Esophagus muscularis mucosa (tissue), 4 donors: ENCODE results near the gene HYDIN. TPM values are rescaled to one million over a fixed set of nuclear protein-coding genes. Genes with fewer than 3 reads are reported as not detected.

Experiments
- DNase-seq: peaks from one replicate; pipeline ENCODE4 v3.0.0-alpha.2; 2017; ENCODE audit errors: extremely low spot score
- H3K27ac ChIP-seq, 4 donors: fragments of 200-600 bp; sonication (generic); replicated peaks in 1 of 4; 1 replicate in 3 of 4; 2 replicates in 1 of 4; pipeline ENCODE4 v1.5.1; 2016 to 2019; ENCODE audit warnings: mild to moderate bottlenecking in 1 of 4
- H3K27me3 ChIP-seq, 4 donors: fragments of 200-600 bp; sonication (generic); one replicate each; pipeline versions ENCODE4 v1.5.1 to v1.6.0; 2016 to 2019
- H3K36me3 ChIP-seq, 4 donors: fragments of 200-600 bp; sonication (generic); one replicate each; pipeline ENCODE4 v1.5.1; 2016 to 2019
- H3K4me1 ChIP-seq, 4 donors: fragments of 200-600 bp; sonication (generic); one replicate each; pipeline ENCODE4 v1.5.1; 2016 to 2019
- H3K4me3 ChIP-seq, 4 donors: fragments of 200-600 bp; sonication (generic); 1 replicate in 2 of 4; 2 replicates in 2 of 4; pipeline ENCODE4 v1.5.1; 2016 to 2019; ENCODE audit warnings: mild to moderate bottlenecking in 4 of 4, moderate library complexity in 1 of 4
- H3K9me3 ChIP-seq, 4 donors: fragments of 200-600 bp; sonication (generic); 1 replicate in 3 of 4; 2 replicates in 1 of 4; pipeline ENCODE4 v1.5.1; 2016 to 2019
- CTCF ChIP-seq, 3 experiments: fragments of 200-600 bp in 2 of 3; fragments of 450-650 bp in 1 of 3; sonication (generic) in 2 of 3; IDR thresholded peaks; one replicate each; pipeline ENCODE4 v1.5.1; 2017 to 2019; ENCODE audit warnings: antibody characterized with exemption in 3 of 3, mild to moderate bottlenecking in 2 of 3, moderate library complexity in 1 of 3
- EP300 ChIP-seq: sonication (generic); formaldehyde crosslinking; IDR thresholded peaks from one replicate; pipeline ENCODE4 v1.6.1; 2017; ENCODE audit warnings: antibody characterized with exemption
- POLR2A ChIP-seq: fragments of 450-650 bp; IDR thresholded peaks from one replicate; pipeline ENCODE4 v1.6.1; 2017; ENCODE audit warnings: antibody characterized with exemption, moderate library complexity, mild to moderate bottlenecking, low read depth
- POLR2AphosphoS5 ChIP-seq, 2 donors: sonication (generic); formaldehyde crosslinking; IDR thresholded peaks; one replicate each; pipeline ENCODE4 v1.6.1; 2017; ENCODE audit warnings: antibody characterized with exemption in 2 of 2
- WGBS: methylation state at CpG from one replicate; pipeline ENCODE4 v1.1.5; 2018; 5-methylcytosine and 5-hydroxymethylcytosine counted together
- intact Hi-C: fragments of 100-400 bp; cut with DNase I; formaldehyde crosslinking; loops from one replicate; pipeline ENCODE4 v1.15.1; 2023
- total RNA-seq, 4 donors: library from RNA; depleted of rRNA; stranded (reverse); fragments of >200 nt; gene quantifications; one replicate each; pipeline versions ENCODE4 v1.1.0 to v1.2.1, GENCODE V29; 2016

HYDIN gene
- total RNA-seq, 4 donors from 2014 or later = 0.32 to 2.6 (median 1.5) TPM

GRCh38 chr16:70781800-70782199 lies 448.7 kb downstream of the HYDIN start:
- Histone ChIP-seq H3K27me3 (no peaks in the 10 kb centered on the region), H3K4me3 (no peak overlapping the region), H3K36me3 (peaks cover 51 to 95% (median 81%) of the 10 kb centered on the region in 4 donors), H3K9me3 (no peaks in the 10 kb centered on the region), H3K4me1 (peaks cover 0 to 20% (median 14%) of the 10 kb centered on the region in 4 donors), H3K27ac (no peak overlapping the region)
- 91% methylated on average over 14 of the region's 14 CpGs for WGBS
- TF ChIP-seq POLR2A = no peak
- TF ChIP-seq EP300 = no peak
- no peak for TF ChIP-seq CTCF (IDR thresholded peaks at IDR 0.05)
- TF ChIP-seq POLR2AphosphoS5 (IDR thresholded peaks at IDR 0.05) = no peak
- intact Hi-C loops = no loop called here
- no peak for DNase-seq

GRCh38 chr16:70780546-70780945 lies 450.0 kb downstream of the HYDIN start:
- DNase-seq = no peak
- TF ChIP-seq POLR2A (no peak), EP300 (no peak), CTCF (IDR thresholded peaks at IDR 0.05) (no peak), POLR2AphosphoS5 (IDR thresholded peaks at IDR 0.05) (no peak)
- no peak overlapping the region for H3K4me3 ChIP-seq
- H3K27ac ChIP-seq = no peak overlapping the region
- H3K36me3 ChIP-seq = peaks cover 44 to 91% (median 74%) of the 10 kb centered on the region in 4 donors
- no peaks in the 10 kb centered on the region for H3K27me3 ChIP-seq
- no peaks in the 10 kb centered on the region for H3K9me3 ChIP-seq
- peaks cover 0 to 20% (median 14%) of the 10 kb centered on the region in 4 donors for H3K4me1 ChIP-seq
- intact Hi-C loops = no loop called here
- 88% methylated on average over 6 of the region's 10 CpGs for WGBS

GRCh38 chr16:70779361-70779760 lies 451.2 kb downstream of the HYDIN start:
- Histone ChIP-seq H3K4me3 (no peak overlapping the region), H3K9me3 (no peaks in the 10 kb centered on the region), H3K4me1 (peaks cover 0 to 20% (median 14%) of the 10 kb centered on the region in 4 donors), H3K27me3 (no peaks in the 10 kb centered on the region), H3K36me3 (peaks cover 38 to 87% (median 63%) of the 10 kb centered on the region in 4 donors), H3K27ac (peak overlapping the region; percentile 10 to 46 (median 34))
- 94% methylated on average over 1 of the region's 1 CpG for WGBS
- intact Hi-C loops = no loop called here
- DNase-seq = no peak
- TF ChIP-seq EP300 (no peak), POLR2A (no peak), POLR2AphosphoS5 (IDR thresholded peaks at IDR 0.05) (no peak), CTCF (IDR thresholded peaks at IDR 0.05) (no peak)

GRCh38 chr16:70778901-70779309 lies 451.6 kb downstream of the HYDIN start:
- TF ChIP-seq POLR2AphosphoS5 (IDR thresholded peaks at IDR 0.05) (peak; percentile 55 to 64), CTCF (IDR thresholded peaks at IDR 0.05) (no peak), POLR2A (no peak), EP300 (no peak)
- intact Hi-C loops = no loop called here
- WGBS = 32% methylated on average over 8 of the region's 8 CpGs
- Histone ChIP-seq H3K27me3 (no peaks in the 10 kb centered on the region), H3K36me3 (peaks cover 34 to 83% (median 63%) of the 10 kb centered on the region in 4 donors), H3K27ac (peak overlapping the region; percentile 10 to 46 (median 34)), H3K4me3 (no peak overlapping the region), H3K4me1 (peaks cover 0 to 20% (median 14%) of the 10 kb centered on the region in 4 donors), H3K9me3 (no peaks in the 10 kb centered on the region)
- peak; percentile 95 for DNase-seq

- no peak for TF ChIP-seq EP300
- TF ChIP-seq POLR2AphosphoS5 (IDR thresholded peaks at IDR 0.05) = no peak
- no peak for TF ChIP-seq POLR2A
- no peak for TF ChIP-seq CTCF (IDR thresholded peaks at IDR 0.05)
- DNase-seq = no peak
- Histone ChIP-seq H3K9me3 (no peaks in the 10 kb centered on the region), H3K4me3 (no peak overlapping the region), H3K4me1 (peaks cover 0 to 20% (median 14%) of the 10 kb centered on the region in 4 donors), H3K27me3 (no peaks in the 10 kb centered on the region), H3K36me3 (peaks cover 25 to 78% (median 60%) of the 10 kb centered on the region in 4 donors), H3K27ac (peak overlapping the region in 3 of 4 donors; percentile 9 to 46 (median 17))
- intact Hi-C loops = no loop called here
- WGBS = 81% methylated on average over 8 of the region's 8 CpGs
Measured at GRCh38 chr16:70777973-70778406, 452.5 kb downstream of the HYDIN start.
